Brain pericyte (primary cell): ENCODE data around the gene SERPINE2.

Experiments
- DNase-seq: peaks from one replicate; pipeline ENCODE4 v3.0.0-alpha.2; 2012; ENCODE audit warnings: low read depth, low spot score

Gene SERPINE2

GRCh38 chr2:223976635-223977226 is 62.4 kb downstream of the SERPINE2 start:
- no peak for DNase-seq

- DNase-seq: no peak
Observed at GRCh38 chr2:223973606-223974005, 65.5 kb downstream of the SERPINE2 start.

GRCh38 chr2:223972656-223973102 is 66.4 kb downstream of the SERPINE2 start:
- no peak for DNase-seq

- no peak for DNase-seq
Observed at GRCh38 chr2:223971731-223972130, 67.4 kb downstream of the SERPINE2 start.

GRCh38 chr2:223970343-223971128 is 68.5 kb downstream of the SERPINE2 start:
- DNase-seq: no peak

DNA sequence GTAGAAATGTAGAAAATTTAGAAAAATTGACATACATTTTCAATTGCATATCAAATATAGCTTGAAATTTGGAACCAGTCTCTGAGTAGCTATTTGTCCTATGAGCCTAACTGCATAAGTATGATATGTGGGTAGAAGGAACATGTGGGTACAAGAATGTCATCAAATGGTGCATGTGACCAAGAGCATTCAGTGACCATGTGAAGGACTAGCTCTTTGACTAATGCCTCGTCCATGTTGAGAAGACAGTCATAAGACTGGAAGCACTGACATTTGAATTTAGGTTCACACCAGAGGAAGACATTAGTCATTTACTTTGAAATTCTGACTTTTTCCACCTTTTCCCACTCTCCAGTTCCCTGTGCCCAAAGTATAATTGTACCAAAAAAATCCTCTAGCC is 69.2 kb downstream of the SERPINE2 start:
- no peak for DNase-seq

DNA sequence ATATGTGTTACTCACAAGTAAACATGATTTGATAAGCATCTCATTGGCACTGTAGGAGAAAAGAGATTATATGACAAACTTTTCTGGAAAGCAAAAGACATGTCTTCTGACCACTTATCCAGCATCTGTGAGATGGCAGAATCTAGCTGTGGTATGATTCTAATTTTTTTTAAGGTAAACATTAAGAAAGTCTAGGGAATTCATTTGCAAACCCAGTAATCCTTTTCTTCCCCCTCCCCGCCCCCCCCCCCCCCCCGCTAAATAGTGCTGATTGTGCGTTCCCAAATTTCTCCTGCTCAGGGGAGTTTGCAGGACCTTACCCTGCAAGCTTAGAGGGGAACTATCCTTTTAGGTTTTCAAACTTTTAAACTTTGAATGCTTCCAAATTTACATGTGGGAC is 69.8 kb downstream of the SERPINE2 start:
- DNase-seq: no peak

DNA sequence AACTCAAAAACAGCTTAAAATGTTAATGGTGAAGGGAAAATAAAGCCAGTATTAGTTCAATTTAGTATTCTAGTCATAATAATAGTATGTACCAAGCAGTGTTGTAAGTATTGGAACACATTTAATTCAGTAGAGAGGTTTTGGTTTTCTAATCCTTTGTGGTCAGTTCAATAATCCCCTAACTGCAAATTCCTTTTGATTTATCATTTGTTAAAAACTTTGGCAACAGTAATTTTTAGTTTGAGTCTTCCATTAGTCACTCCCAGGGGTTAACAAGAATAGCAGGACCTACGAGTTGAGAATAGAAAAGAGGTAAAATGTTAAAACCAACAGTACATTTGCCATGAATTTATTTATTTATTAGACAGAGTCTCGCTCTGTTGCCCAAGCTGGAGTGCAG is 71.1 kb downstream of the SERPINE2 start:
- no peak for DNase-seq

DNA sequence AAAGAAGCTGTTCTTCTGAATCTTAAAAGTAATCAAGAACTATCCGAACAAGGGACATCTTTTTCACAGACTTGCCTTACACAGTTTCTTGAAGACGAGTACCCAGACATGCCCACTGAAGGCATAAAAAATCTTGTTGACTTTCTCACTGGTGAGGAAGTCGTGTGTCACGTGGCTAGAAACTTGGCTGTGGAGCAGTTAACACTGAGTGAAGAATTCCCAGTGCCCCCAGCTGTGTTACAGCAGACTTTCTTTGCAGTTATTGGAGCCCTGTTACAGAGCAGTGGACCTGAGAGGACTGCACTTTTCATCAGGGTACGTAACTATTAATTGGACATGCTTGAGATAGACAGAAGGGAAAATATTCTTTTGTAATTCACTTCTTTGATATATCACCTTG is 79.4 kb downstream of the SERPINE2 start:
- no peak for DNase-seq

GRCh38 chr2:223957092-223957851 is 81.8 kb downstream of the SERPINE2 start, which contains the start of gene MRPL44:
TSS of gene MRPL44 (plus strand) at chr2:223957463. CDS start at chr2:223957473, 10 bp downstream.
- peak; percentile 87 for DNase-seq

- DNase-seq: no peak
Observed at GRCh38 chr2:223956300-223956699, 82.8 kb downstream of the SERPINE2 start.

DNA sequence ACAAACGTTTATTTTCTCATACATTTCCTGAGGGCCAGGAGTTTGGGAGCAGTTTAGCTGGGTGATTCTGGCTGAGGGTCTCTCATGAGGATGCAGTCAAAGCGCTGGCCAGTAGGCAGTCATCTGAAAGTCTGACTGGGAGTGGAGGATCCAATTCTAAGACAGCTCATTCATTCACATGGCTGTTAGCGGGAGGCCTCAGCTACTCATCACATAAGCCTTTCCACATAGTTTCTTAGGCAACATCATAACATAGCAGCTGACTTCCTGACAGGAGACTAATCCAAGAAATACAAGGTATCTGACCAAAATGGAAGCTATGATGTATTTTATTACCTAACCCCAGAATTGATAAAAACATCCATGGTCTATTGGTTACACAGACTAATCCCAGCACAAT is 84.7 kb downstream of the SERPINE2 start:
- no peak for DNase-seq

DNA sequence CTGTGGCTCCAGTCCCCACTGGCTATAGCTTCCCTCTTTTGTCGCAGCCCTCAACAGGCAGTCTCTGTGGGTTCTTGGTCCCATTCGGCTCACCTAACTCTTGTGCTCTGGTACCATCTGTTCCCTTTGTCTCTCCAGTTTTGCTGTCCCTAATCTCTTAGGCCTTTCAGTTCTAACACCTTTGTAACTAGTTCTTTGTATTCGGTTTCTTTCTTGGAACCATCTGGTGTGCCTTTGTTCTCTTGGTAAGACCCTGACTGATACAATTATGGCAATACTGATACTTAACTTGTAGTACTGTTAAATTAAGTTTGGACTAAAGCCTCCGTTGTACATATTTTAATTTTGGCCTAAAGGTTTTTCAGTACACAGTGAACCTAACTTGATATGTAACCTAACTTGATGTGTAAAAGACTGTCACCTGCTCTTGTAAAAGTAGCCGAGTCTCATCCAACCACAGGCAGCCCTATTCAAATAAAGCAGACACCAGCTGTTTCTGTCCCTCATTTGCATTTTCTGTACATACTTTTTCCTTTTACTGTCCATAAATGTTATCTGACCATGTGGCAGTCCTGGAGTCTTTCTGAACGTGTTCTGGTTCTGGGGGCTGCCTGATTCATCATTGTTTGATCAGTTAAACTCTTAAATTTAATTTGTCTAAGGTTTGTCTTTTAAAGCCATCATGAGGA is 86.7 kb downstream of the SERPINE2 start:
- no peak for DNase-seq

- no peak for DNase-seq
Observed at GRCh38 chr2:223950448-223951347, 88.4 kb downstream of the SERPINE2 start.

- no peak for DNase-seq
Observed at GRCh38 chr2:223949241-223949840, 89.7 kb downstream of the SERPINE2 start.

GRCh38 chr2:223947711-223948205 is 91.3 kb downstream of the SERPINE2 start:
- no peak for DNase-seq

DNA sequence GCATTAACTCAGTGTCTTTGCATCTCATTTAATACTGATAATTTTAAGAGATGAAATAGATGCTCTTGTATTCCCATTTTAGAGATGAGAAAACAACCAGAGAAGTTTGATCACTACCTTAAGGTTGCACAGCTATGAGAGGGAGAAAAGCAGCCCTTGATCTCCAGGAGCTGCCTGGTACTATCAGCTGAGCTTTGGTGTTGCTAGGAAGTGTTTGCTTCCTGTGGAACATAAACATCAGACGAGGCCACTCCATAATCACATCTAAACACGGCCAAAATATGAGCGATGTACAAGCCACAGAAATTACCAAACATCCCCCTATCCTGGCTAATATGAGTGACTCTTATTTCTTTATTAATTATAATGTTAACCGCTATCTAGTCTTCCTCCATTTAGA is 93.3 kb downstream of the SERPINE2 start:
- no peak for DNase-seq

- DNase-seq: no peak
Observed at GRCh38 chr2:223944703-223945531, 94.2 kb downstream of the SERPINE2 start, which contains the start of gene WDFY1. TSS of gene WDFY1 (minus strand) at chr2:223945335. CDS start at chr2:223945284, 51 bp downstream.

DNA sequence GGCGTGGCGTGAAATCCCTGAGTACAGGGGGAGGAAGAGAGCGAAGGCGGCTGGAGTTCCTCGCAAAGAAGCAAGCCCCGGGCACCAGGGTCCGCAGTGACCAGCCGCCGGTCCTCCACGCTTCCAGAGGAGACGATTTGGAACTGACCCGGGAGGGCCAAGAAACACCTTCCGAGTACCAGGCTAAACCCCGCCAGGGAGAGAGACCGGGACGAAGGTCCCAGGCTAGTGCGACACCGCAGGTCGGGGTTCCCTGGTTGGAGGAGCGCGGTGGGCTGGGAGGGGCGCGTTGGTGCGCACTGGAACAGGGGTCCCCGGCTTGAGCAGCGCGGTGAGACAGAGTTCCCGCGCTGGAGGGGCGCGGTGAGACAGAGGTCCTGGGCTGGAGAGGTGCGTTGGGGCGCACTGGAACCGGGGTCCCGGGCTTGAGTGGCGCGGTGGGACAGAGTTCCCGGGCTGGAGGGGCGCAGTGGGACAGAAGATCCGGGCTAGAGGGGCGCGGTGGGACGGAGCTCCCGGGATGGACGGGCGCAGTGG is 94.9 kb downstream of the SERPINE2 start:
- no peak for DNase-seq
